Loucy (cell line): Measurements from ENCODE around the gene ANKRD60.

Source experiments
- H2AFZ ChIP-seq: fragments of 200-600 bp; sonication (generic); 2 replicates; pipeline ENCODE4 v1.6.0; 2016; ENCODE audit warnings: antibody characterized with exemption, mild to moderate bottlenecking, low read length, moderate library complexity
- H3F3A ChIP-seq: fragments of 200-600 bp; 2 replicates; pipeline ENCODE4 v1.6.0; 2016; ENCODE audit warnings: antibody characterized with exemption, low read depth, mild to moderate bottlenecking
- H3K27me3 ChIP-seq: fragments of 200-600 bp; sonication (generic); 2 replicates; pipeline ENCODE4 v1.6.1; 2014; ENCODE audit warnings: low read length, mild to moderate bottlenecking; ENCODE audit not compliant: insufficient read depth, poor library complexity, severe bottlenecking
- H3K36me3 ChIP-seq: fragments of 200-600 bp; sonication (generic); 2 replicates; pipeline ENCODE4 v1.6.1; 2016; ENCODE audit warnings: low read length; ENCODE audit not compliant: insufficient read depth
- H3K4me1 ChIP-seq: fragments of 200-600 bp; sonication (generic); 2 replicates; pipeline ENCODE4 v1.5.1; 2014; ENCODE audit warnings: low read length, mild to moderate bottlenecking; ENCODE audit not compliant: insufficient read depth, poor library complexity, severe bottlenecking
- H3K4me2 ChIP-seq: fragments of 200-600 bp; sonication (generic); 2 replicates; pipeline ENCODE4 v1.6.0; 2014; ENCODE audit warnings: antibody characterized with exemption, low read length, low read depth, mild to moderate bottlenecking; ENCODE audit not compliant: poor library complexity, severe bottlenecking
- H3K4me3 ChIP-seq: fragments of 200-600 bp; sonication (generic); 2 replicates; pipeline ENCODE4 v1.5.1; 2014; ENCODE audit warnings: low read length, mild to moderate bottlenecking, mixed read lengths; ENCODE audit not compliant: poor library complexity, severe bottlenecking
- H3K79me2 ChIP-seq: fragments of 200-600 bp; sonication (generic); 2 replicates; pipeline ENCODE4 v1.6.1; 2014; ENCODE audit warnings: low read length; ENCODE audit not compliant: insufficient read depth
- H3K9ac ChIP-seq: fragments of 200-600 bp; sonication (generic); 2 replicates; pipeline ENCODE4 v1.6.0; 2014; ENCODE audit warnings: mild to moderate bottlenecking, low read depth, low read length, moderate library complexity; ENCODE audit not compliant: poor library complexity, severe bottlenecking
- H3K9me2 ChIP-seq: fragments of 200-600 bp; sonication (generic); replicated peaks from 2 replicates; pipeline ENCODE4 v1.6.1; 2016; ENCODE audit warnings: low read depth, low read length, mixed read lengths
- H3K9me3 ChIP-seq: fragments of 200-600 bp; sonication (generic); 2 replicates; pipeline ENCODE4 v1.6.1; 2014; ENCODE audit warnings: mild to moderate bottlenecking, antibody characterized with exemption, low read length, low read depth; ENCODE audit not compliant: insufficient read depth
- H4K20me1 ChIP-seq: fragments of 200-600 bp; sonication (generic); 2 replicates; pipeline ENCODE4 v1.6.0; 2014; ENCODE audit warnings: antibody characterized with exemption, low read length, mild to moderate bottlenecking; ENCODE audit not compliant: insufficient read depth, poor library complexity, severe bottlenecking
- EZH2phosphoT487 ChIP-seq: fragments of 200-600 bp; IDR thresholded peaks from 2 replicates; pipeline ENCODE4 v1.6.1; 2018; ENCODE audit warnings: antibody characterized with exemption, mild to moderate bottlenecking, moderate library complexity, borderline replicate concordance
- TF ChIP-seq, protein P1 (sequence below): fragments of 200-600 bp; sonication (generic); conservative IDR thresholded peaks from 2 replicates; pipeline ENCODE4 v1.5.1; 2014; ENCODE audit warnings: mild to moderate bottlenecking, antibody characterized with exemption, low read length

ANKRD60 gene

DNA sequence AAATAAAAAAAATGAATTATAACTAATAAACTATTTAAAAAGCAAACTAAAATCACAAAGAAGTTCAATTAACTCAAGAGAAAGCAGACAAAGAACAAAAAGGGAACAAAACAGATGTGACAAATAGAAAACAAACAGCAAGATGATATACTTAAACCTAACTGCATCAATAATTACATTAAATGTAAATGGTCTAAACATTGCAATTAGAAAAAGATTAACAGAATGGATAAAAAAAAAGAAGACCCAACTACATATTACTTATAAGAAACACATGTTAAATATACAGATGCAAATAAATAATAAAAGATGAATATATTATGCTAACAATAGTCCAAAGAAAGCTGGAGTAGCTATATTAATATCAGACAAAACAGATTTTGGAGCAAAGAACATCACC lies 45.9 kb upstream of the ANKRD60 start:
- TF ChIP-seq, protein P1, sequence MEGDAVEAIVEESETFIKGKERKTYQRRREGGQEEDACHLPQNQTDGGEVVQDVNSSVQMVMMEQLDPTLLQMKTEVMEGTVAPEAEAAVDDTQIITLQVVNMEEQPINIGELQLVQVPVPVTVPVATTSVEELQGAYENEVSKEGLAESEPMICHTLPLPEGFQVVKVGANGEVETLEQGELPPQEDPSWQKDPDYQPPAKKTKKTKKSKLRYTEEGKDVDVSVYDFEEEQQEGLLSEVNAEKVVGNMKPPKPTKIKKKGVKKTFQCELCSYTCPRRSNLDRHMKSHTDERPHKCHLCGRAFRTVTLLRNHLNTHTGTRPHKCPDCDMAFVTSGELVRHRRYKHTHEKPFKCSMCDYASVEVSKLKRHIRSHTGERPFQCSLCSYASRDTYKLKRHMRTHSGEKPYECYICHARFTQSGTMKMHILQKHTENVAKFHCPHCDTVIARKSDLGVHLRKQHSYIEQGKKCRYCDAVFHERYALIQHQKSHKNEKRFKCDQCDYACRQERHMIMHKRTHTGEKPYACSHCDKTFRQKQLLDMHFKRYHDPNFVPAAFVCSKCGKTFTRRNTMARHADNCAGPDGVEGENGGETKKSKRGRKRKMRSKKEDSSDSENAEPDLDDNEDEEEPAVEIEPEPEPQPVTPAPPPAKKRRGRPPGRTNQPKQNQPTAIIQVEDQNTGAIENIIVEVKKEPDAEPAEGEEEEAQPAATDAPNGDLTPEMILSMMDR = no peak
- TF ChIP-seq EZH2phosphoT487 = no peak
- Histone ChIP-seq H3K79me2 (no peaks in the 10 kb centered on the region), H3K4me1 (peaks cover 4% of the 10 kb centered on the region), H3K4me2 (no peak overlapping the region), H4K20me1 (no peaks in the 10 kb centered on the region), H3K36me3 (no peaks in the 10 kb centered on the region), H3K9me2 (no peaks in the 10 kb centered on the region), H3K9me3 (peaks cover 6% of the 10 kb centered on the region; the same call in 1 of the 2 replicates), H3K9ac (no peak overlapping the region), H3K27me3 (no peaks in the 10 kb centered on the region), H3F3A (no peaks in the 10 kb centered on the region), H3K4me3 (no peak overlapping the region), H2AFZ (no peak overlapping the region)

DNA sequence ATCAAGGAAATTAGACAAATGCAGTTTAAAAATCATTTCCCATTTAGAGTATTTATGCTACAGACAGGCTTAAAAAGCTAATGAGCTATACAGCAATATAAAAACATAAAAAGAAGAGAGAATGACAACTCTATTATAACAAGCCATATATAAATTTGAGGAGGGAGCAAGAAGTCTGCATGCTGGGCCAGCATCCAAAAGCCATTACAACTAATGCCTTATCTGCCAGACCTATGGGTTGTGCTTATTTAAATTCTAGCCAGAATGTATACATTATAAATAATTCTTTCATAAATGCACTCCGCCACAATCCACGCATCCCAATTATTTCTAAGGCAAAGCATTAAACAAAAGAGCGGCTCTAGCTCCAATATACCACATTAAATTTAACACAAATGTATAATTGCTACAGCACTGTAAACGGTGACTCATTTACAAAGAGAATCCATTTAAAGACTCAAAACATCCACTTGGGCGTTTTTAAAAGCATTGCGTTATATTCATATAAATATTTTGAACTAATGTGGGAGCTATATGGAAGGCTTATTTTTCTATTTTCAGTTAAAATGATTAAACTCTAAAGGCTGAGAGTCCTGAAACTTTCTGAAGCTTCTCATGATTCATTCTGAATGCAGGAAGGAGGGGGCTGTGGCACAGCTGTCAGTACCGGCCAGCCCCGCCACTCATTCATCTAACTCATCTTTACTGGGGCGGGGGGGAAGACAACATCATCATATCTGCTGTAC lies 43.3 kb upstream of the ANKRD60 start:
- Histone ChIP-seq H3K79me2 (no peaks in the 10 kb centered on the region), H3K4me1 (peaks cover 25% of the 10 kb centered on the region), H3K27me3 (no peaks in the 10 kb centered on the region), H3K9me2 (no peaks in the 10 kb centered on the region), H4K20me1 (no peaks in the 10 kb centered on the region), H2AFZ (no peak overlapping the region), H3K4me3 (no peak overlapping the region), H3K9ac (no peak overlapping the region), H3K9me3 (peaks cover 6% of the 10 kb centered on the region; the same call in 1 of the 2 replicates), H3K36me3 (no peaks in the 10 kb centered on the region), H3F3A (no peaks in the 10 kb centered on the region), H3K4me2 (no peak overlapping the region)
- TF ChIP-seq, protein P1 = no peak
- no peak for TF ChIP-seq EZH2phosphoT487

DNA sequence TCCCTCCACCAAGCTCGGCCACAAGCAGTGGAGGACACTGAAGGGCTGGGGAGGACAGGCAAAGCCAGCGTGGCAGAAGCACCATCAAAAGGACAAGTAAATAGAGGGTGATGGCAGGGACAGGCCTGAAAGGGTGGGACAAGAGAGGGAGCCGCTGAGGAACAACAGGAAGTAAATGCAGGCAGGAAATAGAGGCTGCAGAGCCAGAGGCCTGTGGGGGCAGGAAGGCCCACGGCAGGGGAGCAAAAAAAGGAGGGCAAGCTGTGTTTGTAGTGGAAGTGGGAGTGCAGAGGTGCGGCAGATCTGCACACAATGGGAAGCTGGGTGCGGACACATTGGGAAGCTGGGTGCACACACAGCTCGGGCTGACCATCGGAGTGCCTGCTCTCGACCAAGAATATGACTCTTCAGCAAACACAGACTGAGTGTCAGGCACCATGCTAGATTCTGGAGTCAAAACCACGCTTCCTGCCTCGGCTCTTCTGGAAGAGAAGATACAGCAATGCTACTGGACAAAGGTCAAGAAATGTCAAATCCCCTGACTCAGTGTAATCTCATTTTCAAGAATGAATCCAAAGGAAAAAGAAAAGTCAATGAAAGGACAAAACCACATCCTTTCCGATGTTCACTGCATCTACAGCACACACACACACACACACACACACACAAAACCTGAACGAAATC lies 40.6 kb upstream of the ANKRD60 start:
- Histone ChIP-seq H3K9me3 (peaks cover 3% of the 10 kb centered on the region; the same call in 1 of the 2 replicates), H3K27me3 (no peaks in the 10 kb centered on the region), H3K4me3 (no peak overlapping the region), H3K36me3 (no peaks in the 10 kb centered on the region), H3K4me2 (peak overlapping the region; percentile 51), H3K9me2 (no peaks in the 10 kb centered on the region), H3F3A (no peaks in the 10 kb centered on the region), H4K20me1 (no peaks in the 10 kb centered on the region), H3K79me2 (no peaks in the 10 kb centered on the region), H2AFZ (peak overlapping the region; percentile 77), H3K9ac (peak overlapping the region; percentile 25), H3K4me1 (peaks cover 25% of the 10 kb centered on the region)
- TF ChIP-seq, protein P1 = no peak
- TF ChIP-seq EZH2phosphoT487 = no peak
